Fibroblast of mammary gland (primary cell): ENCODE data around the gene BHMT.

Source experiments
- DNase-seq: peaks from one replicate; pipeline ENCODE4 v3.0.0-alpha.2; 2010; ENCODE audit warnings: low read depth
- H3K4me3 ChIP-seq: 2 replicates; pipeline ENCODE4 v1.5.1; 2011; ENCODE audit warnings: low read depth, mild to moderate bottlenecking, low read length, moderate library complexity; ENCODE audit not compliant: control insufficient read depth
- TF ChIP-seq, protein P1 (sequence below): conservative IDR thresholded peaks from 2 replicates; pipeline ENCODE4 v1.5.1; 2011; ENCODE audit warnings: low read depth, low read length, inconsistent platforms; ENCODE audit not compliant: control insufficient read depth, insufficient read depth

Gene BHMT, protein sequence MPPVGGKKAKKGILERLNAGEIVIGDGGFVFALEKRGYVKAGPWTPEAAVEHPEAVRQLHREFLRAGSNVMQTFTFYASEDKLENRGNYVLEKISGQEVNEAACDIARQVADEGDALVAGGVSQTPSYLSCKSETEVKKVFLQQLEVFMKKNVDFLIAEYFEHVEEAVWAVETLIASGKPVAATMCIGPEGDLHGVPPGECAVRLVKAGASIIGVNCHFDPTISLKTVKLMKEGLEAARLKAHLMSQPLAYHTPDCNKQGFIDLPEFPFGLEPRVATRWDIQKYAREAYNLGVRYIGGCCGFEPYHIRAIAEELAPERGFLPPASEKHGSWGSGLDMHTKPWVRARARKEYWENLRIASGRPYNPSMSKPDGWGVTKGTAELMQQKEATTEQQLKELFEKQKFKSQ

DNA sequence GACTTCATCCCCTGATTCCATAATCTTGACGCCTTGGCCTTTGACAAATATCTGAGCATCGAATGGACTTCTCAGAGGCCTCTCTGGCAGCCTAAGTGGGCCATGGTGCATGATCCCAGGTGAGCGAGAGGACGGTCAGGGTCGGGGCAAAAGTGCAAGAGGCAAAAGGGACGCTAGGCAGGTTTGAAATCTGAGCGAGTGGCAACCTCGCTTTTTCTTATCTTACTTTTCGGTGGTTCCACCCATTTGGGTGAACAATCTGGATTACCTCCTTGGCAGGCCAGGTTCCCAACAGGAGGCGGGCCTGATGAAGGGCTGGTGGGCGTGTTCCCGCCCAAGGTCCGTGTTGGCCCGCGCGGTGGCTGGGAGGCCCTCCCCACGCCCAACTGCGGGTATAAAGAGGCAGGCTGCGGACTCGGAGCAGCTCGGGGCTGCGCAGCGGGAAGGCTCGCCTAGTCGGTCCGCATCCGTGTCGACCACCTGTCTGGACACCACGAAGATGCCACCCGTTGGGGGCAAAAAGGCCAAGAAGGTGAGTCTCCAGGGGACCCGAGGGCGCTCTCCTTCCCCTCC is at the start of gene BHMT:
TSS of gene BHMT (plus strand) at position 423 of the 573 bp plus-strand sequence. CDS start at position 500, 77 bp downstream.
- no peak for DNase-seq
- TF ChIP-seq, protein P1, sequence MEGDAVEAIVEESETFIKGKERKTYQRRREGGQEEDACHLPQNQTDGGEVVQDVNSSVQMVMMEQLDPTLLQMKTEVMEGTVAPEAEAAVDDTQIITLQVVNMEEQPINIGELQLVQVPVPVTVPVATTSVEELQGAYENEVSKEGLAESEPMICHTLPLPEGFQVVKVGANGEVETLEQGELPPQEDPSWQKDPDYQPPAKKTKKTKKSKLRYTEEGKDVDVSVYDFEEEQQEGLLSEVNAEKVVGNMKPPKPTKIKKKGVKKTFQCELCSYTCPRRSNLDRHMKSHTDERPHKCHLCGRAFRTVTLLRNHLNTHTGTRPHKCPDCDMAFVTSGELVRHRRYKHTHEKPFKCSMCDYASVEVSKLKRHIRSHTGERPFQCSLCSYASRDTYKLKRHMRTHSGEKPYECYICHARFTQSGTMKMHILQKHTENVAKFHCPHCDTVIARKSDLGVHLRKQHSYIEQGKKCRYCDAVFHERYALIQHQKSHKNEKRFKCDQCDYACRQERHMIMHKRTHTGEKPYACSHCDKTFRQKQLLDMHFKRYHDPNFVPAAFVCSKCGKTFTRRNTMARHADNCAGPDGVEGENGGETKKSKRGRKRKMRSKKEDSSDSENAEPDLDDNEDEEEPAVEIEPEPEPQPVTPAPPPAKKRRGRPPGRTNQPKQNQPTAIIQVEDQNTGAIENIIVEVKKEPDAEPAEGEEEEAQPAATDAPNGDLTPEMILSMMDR, result no peak
- no peak within 1 kb of the TSS for H3K4me3 ChIP-seq

DNA sequence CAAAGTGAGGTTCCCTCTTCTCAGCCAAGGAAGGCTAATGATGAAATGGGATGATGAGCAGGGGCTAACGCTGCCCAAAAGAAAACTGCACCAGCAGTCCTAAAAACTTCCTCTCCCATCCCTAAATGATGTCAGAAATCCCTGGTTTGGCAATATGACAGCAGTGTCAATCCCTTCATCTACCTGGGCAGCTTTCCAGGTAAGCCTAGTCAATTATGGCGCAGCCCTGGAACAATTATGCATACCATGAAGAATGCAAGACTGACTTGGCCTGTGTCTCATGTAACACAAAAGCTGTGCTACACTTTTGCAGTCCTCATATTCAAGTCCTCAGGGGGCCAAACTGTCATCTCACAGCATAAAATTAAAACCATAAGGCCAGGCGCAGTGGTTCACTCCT is 49.2 kb upstream of the BHMT start:
- no peak for DNase-seq
- TF ChIP-seq, protein P1, result no peak
- no peak overlapping the region for H3K4me3 ChIP-seq

DNA sequence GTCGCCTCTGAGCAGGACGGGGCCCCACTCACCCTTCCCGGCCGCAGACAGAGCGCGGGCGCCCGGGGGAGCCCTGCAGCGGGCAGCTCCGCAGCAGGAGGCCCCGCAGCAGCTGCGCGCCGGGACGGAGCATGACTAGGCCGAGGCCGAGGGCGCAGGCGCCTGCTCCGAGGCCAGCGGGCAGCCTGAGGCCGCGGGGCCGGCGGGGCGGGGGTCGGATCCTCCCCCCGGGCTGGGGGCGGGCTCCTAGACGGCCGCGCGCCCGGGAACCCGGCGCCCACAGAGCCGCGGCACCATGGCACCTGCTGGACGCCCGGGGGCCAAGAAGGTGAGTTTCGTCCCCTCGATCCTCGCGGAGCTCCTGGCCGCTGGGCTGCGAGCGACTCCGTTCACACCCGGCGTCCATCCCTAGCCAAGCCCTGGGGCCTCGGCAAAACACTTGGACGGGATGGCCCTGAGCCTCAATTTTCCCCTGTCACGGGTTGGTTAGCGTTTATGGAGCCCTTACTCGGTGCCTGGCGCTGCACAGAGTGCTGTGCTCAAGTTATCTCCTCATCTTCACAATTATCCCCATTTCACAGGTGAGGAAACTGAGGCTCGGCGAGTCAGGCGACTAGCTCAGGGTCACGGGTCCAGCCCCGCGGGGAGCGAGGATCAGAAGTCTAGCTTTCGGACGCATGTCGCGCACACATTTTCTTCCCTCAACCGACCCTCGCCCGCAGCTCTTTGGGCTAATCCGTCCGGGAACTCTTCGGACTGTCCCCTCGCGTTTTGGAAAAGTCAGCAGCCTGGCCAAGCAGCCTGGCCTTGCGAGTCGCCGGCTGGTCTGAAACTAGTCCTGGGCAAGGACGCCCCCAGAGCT is 41.9 kb upstream of the BHMT start, which contains the start of the genes BHMT2 and DMGDH:
TSS of gene BHMT2 (plus strand) at position 280 of the 862 bp plus-strand sequence. CDS start at position 296, 16 bp downstream.
TSS of gene DMGDH (minus strand) at position 187 of the 862 bp plus-strand sequence. CDS start at position 133, 54 bp downstream.
- peak within 1 kb of the TSS; percentile 45 for H3K4me3 ChIP-seq
- DNase-seq, result peak; percentile 54
- TF ChIP-seq, protein P1, result no peak

DNA sequence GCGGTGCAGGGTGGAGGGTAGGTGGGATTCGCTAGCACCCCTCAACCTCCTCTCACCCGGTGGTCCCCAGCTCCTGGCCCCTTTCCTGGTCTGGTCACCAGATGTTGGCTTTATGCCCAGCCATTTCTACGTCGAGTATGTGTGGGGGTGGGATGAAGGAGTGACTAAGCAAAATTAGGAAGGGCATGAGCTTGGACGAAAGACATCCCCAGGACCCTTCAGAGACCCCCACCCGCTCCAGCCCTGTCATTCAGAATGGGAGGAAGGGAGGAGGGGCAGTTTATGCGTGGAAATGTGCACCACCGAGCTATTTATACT is 41.3 kb upstream of the BHMT start:
- peak overlapping the region; percentile 45 for H3K4me3 ChIP-seq
- TF ChIP-seq, protein P1, result no peak
- peak; percentile 63 for DNase-seq

DNA sequence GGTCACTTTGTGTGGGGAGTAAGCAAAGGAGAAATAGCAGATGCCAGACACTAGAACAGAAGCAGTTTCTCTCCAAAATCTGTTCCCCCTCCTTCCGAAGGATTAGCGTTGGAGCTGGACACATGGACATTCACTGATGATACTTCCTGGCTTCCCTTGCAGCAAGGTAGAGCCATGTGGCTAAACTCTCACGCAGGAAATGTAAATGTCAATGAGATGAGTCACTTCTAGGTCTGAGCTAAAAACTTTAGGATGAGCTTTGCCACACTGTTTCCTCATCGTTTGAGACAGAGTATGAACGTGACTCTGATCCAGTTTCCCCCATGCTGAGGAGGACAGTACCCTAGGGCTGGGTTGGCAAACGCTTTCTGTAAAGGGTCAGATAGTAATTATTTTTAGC is 37.0 kb upstream of the BHMT start:
- no peak overlapping the region for H3K4me3 ChIP-seq
- TF ChIP-seq, protein P1, result no peak
- DNase-seq, result peak; percentile 72

DNA sequence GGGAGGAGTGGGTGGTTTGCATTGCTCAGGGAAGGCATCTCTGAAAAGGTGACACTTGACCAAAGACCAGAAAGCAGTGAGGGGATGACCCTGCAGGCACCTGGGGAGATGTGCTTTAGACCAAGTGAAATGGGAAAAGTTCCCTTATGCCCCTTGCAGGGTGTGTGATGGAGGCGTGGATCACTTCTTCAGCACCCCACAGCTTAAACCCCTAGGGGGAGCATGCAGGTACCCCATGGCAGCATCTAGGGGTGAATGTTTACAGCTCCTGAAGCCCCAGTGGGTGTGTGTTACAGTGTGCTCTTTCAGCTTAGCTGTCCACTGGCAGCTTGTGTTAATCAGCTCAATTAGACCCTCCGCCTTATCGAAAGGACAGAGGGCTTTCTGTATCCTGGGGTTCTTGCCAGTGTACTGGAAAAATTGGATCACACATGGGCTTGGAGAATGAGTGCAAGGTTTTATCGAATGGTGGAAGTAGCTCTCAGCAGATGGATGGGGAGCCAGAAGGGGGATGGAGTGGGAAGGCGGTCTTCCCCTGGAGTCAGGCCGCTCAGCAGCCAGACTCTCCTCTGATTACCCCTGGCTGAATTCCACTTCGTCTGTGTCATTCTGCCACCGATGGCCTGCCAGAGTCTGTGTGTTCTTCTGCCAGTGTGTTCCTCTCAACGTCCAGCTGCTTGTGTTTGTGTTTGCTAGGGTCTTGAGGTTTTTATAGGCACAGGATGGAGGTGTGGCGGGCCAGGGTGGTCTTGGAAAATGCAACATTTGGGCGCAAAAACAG is 35.8 kb upstream of the BHMT start:
- TF ChIP-seq, protein P1, result no peak
- no peak overlapping the region for H3K4me3 ChIP-seq
- DNase-seq, result peak; percentile 11
